Measurements from ENCODE around the gene AFP. TPM values are rescaled to one million over a fixed set of nuclear protein-coding genes. Genes with fewer than 3 reads are reported as not detected.
A peak's percentile ranks its signal among the peaks of the same experiment; 100 is the strongest.

Gene AFP
- total and polyA plus RNA-seq, 2 of the 13 experiments (the other 11 are each of a cell fraction or from before 2014, with no cell fraction given) = 9,434 to 13,105 TPM

DNA sequence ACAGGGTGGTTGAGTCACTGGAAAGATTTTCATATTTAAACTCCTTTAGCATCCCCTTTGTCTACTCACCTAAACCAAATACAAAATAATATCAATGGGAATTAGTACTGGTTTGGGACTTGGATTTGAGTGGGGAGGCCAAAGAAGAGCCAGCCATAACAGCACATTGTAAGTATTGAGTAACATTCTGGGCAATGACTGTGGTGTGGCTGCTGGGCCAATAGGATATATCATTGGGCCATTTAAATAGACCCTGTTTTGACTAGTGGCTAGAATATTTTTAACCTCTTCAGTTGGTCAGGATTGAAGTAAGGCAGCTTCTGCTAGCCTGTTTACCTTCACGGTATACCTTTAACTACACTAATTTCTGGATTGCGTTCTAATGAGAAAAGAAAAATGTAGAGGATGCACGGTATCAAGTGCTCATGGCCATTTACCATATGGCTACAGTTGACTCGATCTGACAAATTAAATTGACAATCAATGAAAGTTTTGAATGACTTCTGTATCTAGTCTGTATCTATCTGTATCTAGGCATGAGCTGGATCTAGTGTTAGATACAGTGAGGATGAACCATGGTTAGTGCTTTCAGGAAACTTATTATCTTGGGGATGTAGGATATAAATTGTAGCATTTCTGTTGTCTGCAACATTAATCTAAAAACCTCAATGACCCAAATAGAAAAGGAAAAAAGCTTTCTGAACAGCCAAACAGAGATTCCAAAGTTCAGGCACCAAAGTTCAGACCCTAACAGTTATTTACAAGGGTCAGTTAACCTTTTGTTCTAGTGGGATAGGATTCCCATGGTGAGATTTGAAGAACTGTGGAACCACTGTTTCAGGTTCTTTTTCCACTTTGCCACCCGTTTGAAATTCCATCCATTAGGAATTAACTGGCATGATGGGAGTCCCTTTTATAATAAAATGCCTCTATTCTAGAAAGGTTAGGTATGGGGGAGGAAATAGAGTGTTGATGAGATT lies 38.7 kb upstream of the AFP start (continued):
- no peak for TF ChIP-seq FOXA1 (IDR thresholded peaks at IDR 0.05)
- peak; percentile 55 for TF ChIP-seq FOXA1 (CRISPR knock-in tag; IDR thresholded peaks at IDR 0.05)
- 0 out of 2 replicates have a peak, but pooled peaks have one; percentile 16 for TF ChIP-seq THRA (CRISPR knock-in tag; IDR thresholded peaks at IDR 0.05; ENCODE audit: borderline replicate concordance)
- no peak for TF ChIP-seq SOX6 (IDR thresholded peaks at IDR 0.05)
- peak; percentile 84 for TF ChIP-seq SOX6 (CRISPR knock-in tag; IDR thresholded peaks at IDR 0.05)
- TF ChIP-seq KDM6A (CRISPR knock-in tag; IDR thresholded peaks at IDR 0.05; ENCODE audit: low read depth) = peak; percentile 77
- no peak for TF ChIP-seq CREB1 (IDR thresholded peaks at IDR 0.05)
- peak; percentile 55 for TF ChIP-seq CREB1 (CRISPR knock-in tag; IDR thresholded peaks at IDR 0.05)
- TF ChIP-seq ZNF180 (CRISPR knock-in tag; IDR thresholded peaks at IDR 0.05; ENCODE audit: borderline replicate concordance, low read depth) = no peak
- TF ChIP-seq, protein P1, sequence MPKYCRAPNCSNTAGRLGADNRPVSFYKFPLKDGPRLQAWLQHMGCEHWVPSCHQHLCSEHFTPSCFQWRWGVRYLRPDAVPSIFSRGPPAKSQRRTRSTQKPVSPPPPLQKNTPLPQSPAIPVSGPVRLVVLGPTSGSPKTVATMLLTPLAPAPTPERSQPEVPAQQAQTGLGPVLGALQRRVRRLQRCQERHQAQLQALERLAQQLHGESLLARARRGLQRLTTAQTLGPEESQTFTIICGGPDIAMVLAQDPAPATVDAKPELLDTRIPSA (CRISPR knock-in tag; IDR thresholded peaks at IDR 0.05; ENCODE audit: borderline replicate concordance) = no peak
- no peak for TF ChIP-seq FOXM1 (CRISPR knock-in tag; IDR thresholded peaks at IDR 0.05)
- 0 out of 2 replicates have a peak, but pooled peaks have one; percentile 58 for TF ChIP-seq ZMYM4 (CRISPR knock-in tag; IDR thresholded peaks at IDR 0.05)
- no peak for TF ChIP-seq SNRNP70 (IDR thresholded peaks at IDR 0.05; ENCODE audit: low read depth, low read length)
- no peak for TF ChIP-seq CREBL2 (CRISPR knock-in tag; IDR thresholded peaks at IDR 0.05; ENCODE audit: borderline replicate concordance)
- TF ChIP-seq FOXO1 (CRISPR knock-in tag; IDR thresholded peaks at IDR 0.05) = peak; percentile 41; the same call in 1 of the 2 replicates
- TF ChIP-seq ESRRA (CRISPR knock-in tag; IDR thresholded peaks at IDR 0.05; ENCODE audit: low read depth) = peak; percentile 53; the same call in 1 of the 2 replicates
- peak; percentile 85 for TF ChIP-seq NFIC (IDR thresholded peaks at IDR 0.05; ENCODE audit: low read length)
- no peak for TF ChIP-seq ZNF34 (CRISPR knock-in tag; IDR thresholded peaks at IDR 0.05; ENCODE audit: borderline replicate concordance)
- TF ChIP-seq, protein P2, sequence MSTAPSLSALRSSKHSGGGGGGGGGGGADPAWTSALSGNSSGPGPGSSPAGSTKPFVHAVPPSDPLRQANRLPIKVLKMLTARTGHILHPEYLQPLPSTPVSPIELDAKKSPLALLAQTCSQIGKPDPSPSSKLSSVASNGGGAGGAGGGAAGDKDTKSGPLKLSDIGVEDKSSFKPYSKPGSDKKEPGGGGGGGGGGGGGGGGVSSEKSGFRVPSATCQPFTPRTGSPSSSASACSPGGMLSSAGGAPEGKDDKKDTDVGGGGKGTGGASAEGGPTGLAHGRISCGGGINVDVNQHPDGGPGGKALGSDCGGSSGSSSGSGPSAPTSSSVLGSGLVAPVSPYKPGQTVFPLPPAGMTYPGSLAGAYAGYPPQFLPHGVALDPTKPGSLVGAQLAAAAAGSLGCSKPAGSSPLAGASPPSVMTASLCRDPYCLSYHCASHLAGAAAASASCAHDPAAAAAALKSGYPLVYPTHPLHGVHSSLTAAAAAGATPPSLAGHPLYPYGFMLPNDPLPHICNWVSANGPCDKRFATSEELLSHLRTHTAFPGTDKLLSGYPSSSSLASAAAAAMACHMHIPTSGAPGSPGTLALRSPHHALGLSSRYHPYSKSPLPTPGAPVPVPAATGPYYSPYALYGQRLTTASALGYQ (CRISPR knock-in tag; IDR thresholded peaks at IDR 0.05) = 0 out of 2 replicates have a peak, but pooled peaks have one; percentile 33
- TF ChIP-seq, protein P3, sequence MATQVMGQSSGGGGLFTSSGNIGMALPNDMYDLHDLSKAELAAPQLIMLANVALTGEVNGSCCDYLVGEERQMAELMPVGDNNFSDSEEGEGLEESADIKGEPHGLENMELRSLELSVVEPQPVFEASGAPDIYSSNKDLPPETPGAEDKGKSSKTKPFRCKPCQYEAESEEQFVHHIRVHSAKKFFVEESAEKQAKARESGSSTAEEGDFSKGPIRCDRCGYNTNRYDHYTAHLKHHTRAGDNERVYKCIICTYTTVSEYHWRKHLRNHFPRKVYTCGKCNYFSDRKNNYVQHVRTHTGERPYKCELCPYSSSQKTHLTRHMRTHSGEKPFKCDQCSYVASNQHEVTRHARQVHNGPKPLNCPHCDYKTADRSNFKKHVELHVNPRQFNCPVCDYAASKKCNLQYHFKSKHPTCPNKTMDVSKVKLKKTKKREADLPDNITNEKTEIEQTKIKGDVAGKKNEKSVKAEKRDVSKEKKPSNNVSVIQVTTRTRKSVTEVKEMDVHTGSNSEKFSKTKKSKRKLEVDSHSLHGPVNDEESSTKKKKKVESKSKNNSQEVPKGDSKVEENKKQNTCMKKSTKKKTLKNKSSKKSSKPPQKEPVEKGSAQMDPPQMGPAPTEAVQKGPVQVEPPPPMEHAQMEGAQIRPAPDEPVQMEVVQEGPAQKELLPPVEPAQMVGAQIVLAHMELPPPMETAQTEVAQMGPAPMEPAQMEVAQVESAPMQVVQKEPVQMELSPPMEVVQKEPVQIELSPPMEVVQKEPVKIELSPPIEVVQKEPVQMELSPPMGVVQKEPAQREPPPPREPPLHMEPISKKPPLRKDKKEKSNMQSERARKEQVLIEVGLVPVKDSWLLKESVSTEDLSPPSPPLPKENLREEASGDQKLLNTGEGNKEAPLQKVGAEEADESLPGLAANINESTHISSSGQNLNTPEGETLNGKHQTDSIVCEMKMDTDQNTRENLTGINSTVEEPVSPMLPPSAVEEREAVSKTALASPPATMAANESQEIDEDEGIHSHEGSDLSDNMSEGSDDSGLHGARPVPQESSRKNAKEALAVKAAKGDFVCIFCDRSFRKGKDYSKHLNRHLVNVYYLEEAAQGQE (IDR thresholded peaks at IDR 0.05; ENCODE audit: borderline replicate concordance in 1 of 2, low read depth in 1 of 2, low read length in 2 of 2) = 0 out of 4 replicates have a peak, but pooled peaks of 1 of the 2 experiments have one; percentile 22
- peak; percentile 58; the same call in 1 of the 2 replicates for TF ChIP-seq ZBTB20 (CRISPR knock-in tag; IDR thresholded peaks at IDR 0.05; ENCODE audit: borderline replicate concordance, low read depth)
- 0 out of 2 replicates have a peak, but pooled peaks have one; percentile 17 for TF ChIP-seq KDM1A (CRISPR knock-in tag; IDR thresholded peaks at IDR 0.05)
